Progenitor cell of endocrine pancreas (in vitro differentiated cells): ENCODE measurements around the gene CPEB3. TPM values are rescaled to one million over a fixed set of nuclear protein-coding genes. Genes with fewer than 3 reads are reported as not detected.

ENCODE experiments used
- DNase-seq: peaks from one replicate; pipeline ENCODE4 v3.0.0; 2021; ENCODE audit warnings: low spot score; ENCODE audit not compliant: unreplicated experiment
- H3K27ac Mint-ChIP-seq: 2 replicates; pipeline ENCODE4 v1.8.0; 2021; ENCODE audit warnings: mild to moderate bottlenecking, moderate library complexity, mixed read lengths
- H3K27me3 Mint-ChIP-seq: 2 replicates; pipeline ENCODE4 v1.8.0; 2021; ENCODE audit warnings: mixed read lengths
- H3K36me3 Mint-ChIP-seq: 2 replicates; pipeline ENCODE4 v1.8.0; 2022; ENCODE audit warnings: mixed read lengths; ENCODE audit not compliant: insufficient read depth
- H3K4me1 Mint-ChIP-seq: 2 replicates; pipeline ENCODE4 v1.8.0; 2021; ENCODE audit warnings: low read depth, mixed read lengths
- H3K4me3 Mint-ChIP-seq: 2 replicates; pipeline ENCODE4 v1.8.0; 2021; ENCODE audit warnings: low read depth, mild to moderate bottlenecking, moderate library complexity, mixed read lengths
- H3K9me3 Mint-ChIP-seq: 2 replicates; pipeline ENCODE4 v1.8.0; 2021; ENCODE audit warnings: low read depth, mixed read lengths
- CTCF ChIP-seq: fragments of 200-600 bp; sonication (generic); IDR thresholded peaks from one replicate; pipeline ENCODE4 v1.5.0; 2021; ENCODE audit warnings: antibody characterized with exemption, mild to moderate bottlenecking; ENCODE audit not compliant: unreplicated experiment
- total RNA-seq: library from RNA; stranded (reverse); gene quantifications from 2 replicates; pipeline ENCODE4 v1.2.1, GENCODE V29; 2021

Gene CPEB3
- total RNA-seq, 1 donor from 2014 or later: 2.1 TPM

GRCh38 chr10:92082583-92083280 is 208.1 kb downstream of the CPEB3 start:
- no peak for DNase-seq
- H3K27me3 Mint-ChIP-seq: no peaks in the 10 kb centered on the region
- no peak overlapping the region for H3K27ac Mint-ChIP-seq
- TF ChIP-seq CTCF: no peak
- no peaks in the 10 kb centered on the region for H3K9me3 Mint-ChIP-seq
- peaks cover under 1% of the 10 kb centered on the region for H3K4me1 Mint-ChIP-seq
- H3K36me3 Mint-ChIP-seq: peaks cover 1% of the 10 kb centered on the region
- H3K4me3 Mint-ChIP-seq: no peak overlapping the region

- no peak overlapping the region for H3K4me3 Mint-ChIP-seq
- TF ChIP-seq CTCF: no peak
- no peak for DNase-seq
- H3K4me1 Mint-ChIP-seq: no peaks in the 10 kb centered on the region
- H3K36me3 Mint-ChIP-seq: peaks cover 1% of the 10 kb centered on the region
- no peaks in the 10 kb centered on the region for H3K27me3 Mint-ChIP-seq
- H3K27ac Mint-ChIP-seq: no peak overlapping the region
- H3K9me3 Mint-ChIP-seq: no peaks in the 10 kb centered on the region
Observed at GRCh38 chr10:92081641-92082040, 209.2 kb downstream of the CPEB3 start.

- no peak for DNase-seq
- peaks cover 1% of the 10 kb centered on the region for H3K36me3 Mint-ChIP-seq
- H3K9me3 Mint-ChIP-seq: no peaks in the 10 kb centered on the region
Observed at GRCh38 chr10:92080244-92080643, 210.6 kb downstream of the CPEB3 start.

GRCh38 chr10:92079003-92079402 is 211.9 kb downstream of the CPEB3 start:
- H3K4me3 Mint-ChIP-seq: no peak overlapping the region
- DNase-seq: no peak
- H3K9me3 Mint-ChIP-seq: no peaks in the 10 kb centered on the region
- TF ChIP-seq CTCF: no peak
- peaks cover 5% of the 10 kb centered on the region for H3K4me1 Mint-ChIP-seq
- H3K27ac Mint-ChIP-seq: no peak overlapping the region
- peaks cover 1% of the 10 kb centered on the region for H3K36me3 Mint-ChIP-seq
- no peaks in the 10 kb centered on the region for H3K27me3 Mint-ChIP-seq

More at GRCh38 chr10:92080244-92080643, 210.6 kb downstream of the CPEB3 start:
- Mint-ChIP-seq H3K27ac (no peak overlapping the region), H3K4me3 (no peak overlapping the region), H3K27me3 (no peaks in the 10 kb centered on the region), H3K4me1 (no peaks in the 10 kb centered on the region)
- TF ChIP-seq CTCF: no peak

GRCh38 chr10:92076722-92077121 is 214.2 kb downstream of the CPEB3 start:
- Mint-ChIP-seq H3K4me3 (no peak overlapping the region), H3K27me3 (no peaks in the 10 kb centered on the region), H3K27ac (no peak overlapping the region), H3K36me3 (peaks cover 1% of the 10 kb centered on the region), H3K9me3 (no peaks in the 10 kb centered on the region), H3K4me1 (peaks cover 5% of the 10 kb centered on the region)
- no peak for DNase-seq
- TF ChIP-seq CTCF: no peak
